ENCODE results near the gene ZBTB8B. TPM values are rescaled to one million over a fixed set of nuclear protein-coding genes. Genes with fewer than 3 reads are reported as not detected.

ZBTB8B gene
- total RNA-seq, 1 donor from 2014 or later, result under 0.01 TPM

- DNase-seq (ENCODE audit: low read depth in 2 of 2), result no peak
These were observed 42.1 kb downstream of the ZBTB8B start for GRCh38 chr1:32507021-32507420.

- DNase-seq (ENCODE audit: low read depth in 2 of 2), result no peak
These were observed 43.9 kb downstream of the ZBTB8B start for GRCh38 chr1:32508761-32509160.

GRCh38 chr1:32509939-32510338, 45.1 kb downstream of the ZBTB8B start:
- DNase-seq (ENCODE audit: low read depth in 2 of 2), result no peak

Other genes starting within 250 kb of the ZBTB8B start
- gene TMEM234, start 242.7 kb upstream of the ZBTB8B start, total RNA-seq, result 8.7 and 11.1 TPM in 2 replicates
- gene EIF3I, start 242.7 kb upstream of the ZBTB8B start, total RNA-seq, result 227 and 275 TPM in 2 replicates
- gene FAM167B, start 217.8 kb upstream of the ZBTB8B start, total RNA-seq, result 0.79 and 0.87 TPM in 2 replicates
- gene LCK, start 213.8 kb upstream of the ZBTB8B start, total RNA-seq, result under 0.01 TPM in 2 replicates
- gene HDAC1, start 173.0 kb upstream of the ZBTB8B start, total RNA-seq, result 113 and 114 TPM in 2 replicates
- gene MARCKSL1, start 128.8 kb upstream of the ZBTB8B start, total RNA-seq, result 101 and 118 TPM in 2 replicates
- gene FAM229A, start 102.6 kb upstream of the ZBTB8B start, total RNA-seq, result 0.22 and 0.99 TPM in 2 replicates
- not detected in 2 replicates for gene TSSK3, start 102.5 kb upstream of the ZBTB8B start, total RNA-seq
- 29.6 and 50.2 TPM in 2 replicates for gene BSDC1, start 70.6 kb upstream of the ZBTB8B start, total RNA-seq
- 5.7 and 8.9 TPM in 2 replicates for gene ZBTB8A, start 74.4 kb downstream of the ZBTB8B start, total RNA-seq
- 24.6 and 25.8 TPM in 2 replicates for gene ZBTB8OS, start 185.5 kb downstream of the ZBTB8B start, total RNA-seq
- 78.7 and 86.3 TPM in 2 replicates for gene RBBP4, start 186.1 kb downstream of the ZBTB8B start, total RNA-seq
- gene SYNC, start 237.7 kb downstream of the ZBTB8B start, total RNA-seq, result 11.3 and 13.9 TPM in 2 replicates

All from lung microvascular endothelial cell (primary cell).